HepG2 (cell line): ENCODE data around the gene UGT1A4. TPM values are rescaled to one million over a fixed set of nuclear protein-coding genes. Genes with fewer than 3 reads are reported as not detected.

Source experiments
- ARID5B ChIP-seq: IDR thresholded peaks from 2 replicates; pipeline ENCODE4 v1.4.0; 2020; ENCODE audit warnings: mild to moderate bottlenecking, missing genetic modification reagents
- DBP ChIP-seq: sonication (generic); formaldehyde crosslinking; IDR thresholded peaks from 2 replicates; pipeline ENCODE4 v1.4.0; 2020; ENCODE audit warnings: missing genetic modification reagents; ENCODE audit errors: not compliant biosample characterization
- FOXP4 ChIP-seq: sonication (generic); formaldehyde crosslinking; IDR thresholded peaks from 2 replicates; pipeline ENCODE4 v1.4.0; 2020; ENCODE audit warnings: missing genetic modification reagents
- HMGXB4 ChIP-seq, 2 experiments: sonication (generic) in 1 of 2; formaldehyde crosslinking in 1 of 2; IDR thresholded peaks; 2 replicates each; pipeline versions ENCODE4 v1.4.0 to v1.6.1; 2018 to 2020; ENCODE audit warnings: missing genetic modification reagents in 2 of 2, borderline replicate concordance in 1 of 2, low read depth in 1 of 2, mild to moderate bottlenecking in 1 of 2, missing biosample characterization in 1 of 2
- MXI1 ChIP-seq: IDR thresholded peaks from 3 replicates; pipeline ENCODE4 v1.6.1; 2012; ENCODE audit warnings: low read depth, low read length, inconsistent platforms, borderline replicate concordance
- MYPOP ChIP-seq: sonication (generic); formaldehyde crosslinking; IDR thresholded peaks from 2 replicates; pipeline ENCODE4 v1.8.1; 2023; ENCODE audit warnings: mild to moderate bottlenecking, moderate library complexity, missing genetic modification reagents
- PLRG1 ChIP-seq: fragments of 450-650 bp; conservative IDR thresholded peaks from 2 replicates; pipeline ENCODE4 v1.6.1; 2016
- SATB2 ChIP-seq: sonication (generic); formaldehyde crosslinking; IDR thresholded peaks from 2 replicates; pipeline ENCODE4 v1.5.0; 2020; ENCODE audit warnings: missing genetic modification reagents
- SPEN ChIP-seq: sonication (generic); formaldehyde crosslinking; IDR thresholded peaks from 2 replicates; pipeline ENCODE4 v1.5.1; 2020; ENCODE audit warnings: low read depth, mild to moderate bottlenecking, missing genetic modification reagents
- TCF7L2 ChIP-seq: IDR thresholded peaks from 2 replicates; pipeline ENCODE4 v1.6.1; 2011; ENCODE audit warnings: mild to moderate bottlenecking, low read depth, low read length, moderate library complexity
- ZBTB20 ChIP-seq: sonication (generic); formaldehyde crosslinking; IDR thresholded peaks from 2 replicates; pipeline ENCODE4 v1.8.1; 2023; ENCODE audit warnings: missing genetic modification reagents, low read depth, mild to moderate bottlenecking, borderline replicate concordance
- ZFP1 ChIP-seq: IDR thresholded peaks from 2 replicates; pipeline ENCODE4 v1.6.1; 2016
- ZNF292 ChIP-seq: sonication (generic); formaldehyde crosslinking; IDR thresholded peaks from 2 replicates; pipeline ENCODE4 v1.8.1; 2022; ENCODE audit warnings: mild to moderate bottlenecking, low read depth, missing genetic modification reagents, borderline replicate concordance
- ZNF430 ChIP-seq: sonication (generic); formaldehyde crosslinking; IDR thresholded peaks from 2 replicates; pipeline ENCODE4 v1.9.0; 2021; ENCODE audit warnings: mild to moderate bottlenecking, missing genetic modification reagents
- ZNF451 ChIP-seq: sonication (generic); formaldehyde crosslinking; IDR thresholded peaks from 2 replicates; pipeline ENCODE4 v1.5.0; 2020; ENCODE audit warnings: mild to moderate bottlenecking, missing genetic modification reagents
- ZNF746 ChIP-seq: sonication (generic); formaldehyde crosslinking; IDR thresholded peaks from 2 replicates; pipeline ENCODE4 v1.8.0; 2022; ENCODE audit warnings: mild to moderate bottlenecking, missing genetic modification reagents
- polyA plus RNA-seq, 8 experiments: library from polyadenylated mRNA; depleted of rRNA in 3 of 8; stranded (reverse) in 7 of 8; unstranded in 1 of 8; fragments of >200 nt; fragmentation: Illumina TruSeq in 4 of 8; extraction: Trizol in 4 of 8; gene quantifications; 2 replicates each; pipeline versions ENCODE4 v1.2.1 to v1.2.3, GENCODE V29; 2011 to 2016; ENCODE audit warnings: low read depth in 4 of 8, missing spikeins in 1 of 8, mixed read lengths in 1 of 8; ENCODE audit not compliant: insufficient read depth in 1 of 8
- total RNA-seq, 5 experiments: library from RNA; depleted of rRNA; stranded (reverse); fragments of >200 nt; fragmentation: Illumina TruSeq; extraction: Trizol; gene quantifications; 2 replicates each; pipeline ENCODE4 v1.2.3, GENCODE V29; 2016; ENCODE audit warnings: low read depth in 1 of 5

UGT1A4 gene
- total and polyA plus RNA-seq, 2 of the 13 experiments (the other 11 are each of a cell fraction or from before 2014, with no cell fraction given), result not detected

GRCh38 chr2:233756429-233757081, 38.0 kb downstream of the UGT1A4 start (continued):
- TF ChIP-seq SPEN, result peak; percentile 63; the same call in 1 of the 2 replicates
- TF ChIP-seq TCF7L2, result peak; percentile 93
- TF ChIP-seq FOXP4 (CRISPR knock-in tag), result peak; percentile 92
- no peak; the same call in 2 of the 3 replicates for TF ChIP-seq MXI1
- TF ChIP-seq ARID5B (CRISPR knock-in tag), result peak; percentile 99
- peak; percentile 54; the same call in 1 of the 2 replicates for TF ChIP-seq ZNF746
- TF ChIP-seq ZNF430 (CRISPR knock-in tag), result peak; percentile 63; the same call in 1 of the 2 replicates
- peak; percentile 89; the same call in 1 of the 2 replicates for TF ChIP-seq ZBTB20 (CRISPR knock-in tag)
- TF ChIP-seq SATB2 (CRISPR knock-in tag), result 0 out of 2 replicates have a peak, but pooled peaks have one; percentile 63
- TF ChIP-seq PLRG1, result no peak
- TF ChIP-seq ZNF292 (CRISPR knock-in tag), result no peak
- no peak for TF ChIP-seq ZNF451 (CRISPR knock-in tag)
- TF ChIP-seq DBP, result peak; percentile 77
- TF ChIP-seq MYPOP (CRISPR knock-in tag), result peak; percentile 60; the same call in 1 of the 2 replicates
- TF ChIP-seq ZFP1 (CRISPR knock-in tag), result peak; percentile 48; the same call in 1 of the 2 replicates
- peak in 1 of 2 experiments; percentile 66; a peak in 1 of 4 replicates for TF ChIP-seq HMGXB4 (CRISPR knock-in tag; IDR thresholded peaks at IDR 0.05; ENCODE audit: borderline replicate concordance in 1 of 2, low read depth in 1 of 2)
